Measurements from ENCODE around the gene SRSF12. TPM values are rescaled to one million over a fixed set of nuclear protein-coding genes. Genes with fewer than 3 reads are reported as not detected.

Gene SRSF12
- total RNA-seq, 6 experiments from 2014 or later: 0.22 to 0.78 (median 0.40) TPM; not detected in 2

DNA sequence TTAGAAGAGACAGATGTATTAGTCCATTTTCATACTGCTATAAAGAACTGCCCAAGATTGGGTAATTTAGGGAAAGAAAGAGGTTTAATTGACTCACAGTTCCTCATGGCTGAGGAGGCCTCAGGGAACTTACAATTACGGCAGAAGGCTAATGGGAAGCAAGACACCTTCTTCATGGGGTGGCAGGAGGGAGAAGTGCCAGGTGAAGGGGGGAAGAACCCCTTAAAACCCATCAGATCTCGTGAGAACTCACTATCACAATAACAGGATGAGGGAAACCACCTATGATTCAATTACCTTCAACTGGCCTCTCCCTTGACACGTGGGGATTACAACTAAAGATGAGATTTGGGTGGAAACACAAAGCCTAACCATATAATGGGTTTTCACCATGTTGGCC lies 66.2 kb downstream of the SRSF12 start:
- DNase-seq (no peak), ATAC-seq (no peak)
- intact Hi-C loops (cut with DNase I): no loop called here
- Histone ChIP-seq H3K27me3 (no peaks in the 10 kb centered on the region), H3K4me3 (no peak overlapping the region), H3K9me3 (no peaks in the 10 kb centered on the region), H3K27ac (no peak overlapping the region), H3K4me1 (peaks cover 0 to 14% (median 6%) of the 10 kb centered on the region in 4 donors), H3K36me3 (no peaks in the 10 kb centered on the region)
- TF ChIP-seq POLR2A (IDR thresholded peaks at IDR 0.05): no peak
- TF ChIP-seq, protein P1, sequence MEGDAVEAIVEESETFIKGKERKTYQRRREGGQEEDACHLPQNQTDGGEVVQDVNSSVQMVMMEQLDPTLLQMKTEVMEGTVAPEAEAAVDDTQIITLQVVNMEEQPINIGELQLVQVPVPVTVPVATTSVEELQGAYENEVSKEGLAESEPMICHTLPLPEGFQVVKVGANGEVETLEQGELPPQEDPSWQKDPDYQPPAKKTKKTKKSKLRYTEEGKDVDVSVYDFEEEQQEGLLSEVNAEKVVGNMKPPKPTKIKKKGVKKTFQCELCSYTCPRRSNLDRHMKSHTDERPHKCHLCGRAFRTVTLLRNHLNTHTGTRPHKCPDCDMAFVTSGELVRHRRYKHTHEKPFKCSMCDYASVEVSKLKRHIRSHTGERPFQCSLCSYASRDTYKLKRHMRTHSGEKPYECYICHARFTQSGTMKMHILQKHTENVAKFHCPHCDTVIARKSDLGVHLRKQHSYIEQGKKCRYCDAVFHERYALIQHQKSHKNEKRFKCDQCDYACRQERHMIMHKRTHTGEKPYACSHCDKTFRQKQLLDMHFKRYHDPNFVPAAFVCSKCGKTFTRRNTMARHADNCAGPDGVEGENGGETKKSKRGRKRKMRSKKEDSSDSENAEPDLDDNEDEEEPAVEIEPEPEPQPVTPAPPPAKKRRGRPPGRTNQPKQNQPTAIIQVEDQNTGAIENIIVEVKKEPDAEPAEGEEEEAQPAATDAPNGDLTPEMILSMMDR (IDR thresholded peaks at IDR 0.05): no peak
- 72% methylated on average over 3 of the region's 3 CpGs for WGBS (ENCODE audit: insufficient coverage, low coverage, low lambda C conversion rate, missing lambda C conversion rate)

DNA sequence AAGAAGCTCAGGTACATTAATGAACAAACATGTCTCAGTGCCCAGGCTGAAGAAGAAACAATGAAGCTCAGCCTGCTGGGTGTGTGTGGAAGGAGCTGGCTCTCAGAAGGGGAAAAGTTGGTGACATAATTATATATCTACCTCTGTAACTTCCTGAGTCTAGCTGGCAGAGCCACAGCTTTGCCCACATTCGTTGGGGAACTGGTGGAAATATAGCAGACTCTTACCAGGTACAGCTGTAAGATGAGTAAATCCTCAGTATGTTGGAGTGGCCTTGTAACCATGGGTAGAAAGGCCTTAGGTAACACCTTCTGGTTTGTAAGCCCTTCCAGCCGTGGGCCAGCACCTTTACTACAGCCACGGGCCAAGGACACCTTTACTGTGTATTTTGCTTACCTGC lies 67.2 kb downstream of the SRSF12 start:
- intact Hi-C loops (cut with DNase I): no loop called here
- ATAC-seq (peak; percentile 41 to 74 (median 52)), DNase-seq (no peak)
- no peak for TF ChIP-seq POLR2A (IDR thresholded peaks at IDR 0.05)
- TF ChIP-seq, protein P1 (IDR thresholded peaks at IDR 0.05): no peak
- no peaks in the 10 kb centered on the region for H3K36me3 ChIP-seq
- no peaks in the 10 kb centered on the region for H3K9me3 ChIP-seq
- H3K27ac ChIP-seq: peak overlapping the region; percentile 49 to 77 (median 71)
- H3K4me3 ChIP-seq: no peak overlapping the region
- no peaks in the 10 kb centered on the region for H3K27me3 ChIP-seq
- peaks cover 0 to 14% (median 6%) of the 10 kb centered on the region in 4 donors for H3K4me1 ChIP-seq
- 20% methylated on average over 2 of the region's 3 CpGs for WGBS (ENCODE audit: insufficient coverage, low coverage, low lambda C conversion rate, missing lambda C conversion rate)

DNA sequence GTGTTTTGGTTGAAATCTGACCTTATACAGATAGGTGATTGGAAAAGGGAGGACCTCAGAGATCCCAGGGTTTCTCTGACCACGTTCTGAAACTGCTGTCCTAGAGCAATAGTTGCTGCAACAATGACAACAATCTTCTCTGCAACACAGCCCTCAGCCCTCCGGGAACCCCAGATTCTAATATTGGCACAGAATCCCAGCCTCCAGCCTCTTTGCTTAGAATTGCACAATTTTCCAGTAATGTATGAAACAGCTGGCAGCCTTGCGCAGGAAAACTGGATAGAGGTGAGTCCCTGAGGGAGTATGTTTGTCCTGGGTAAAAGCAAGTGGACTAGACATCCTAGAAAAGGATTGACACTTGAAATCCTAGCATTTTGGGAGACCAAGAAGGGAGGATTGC lies 67.7 kb downstream of the SRSF12 start:
- H3K9me3 ChIP-seq: no peaks in the 10 kb centered on the region
- intact Hi-C loops (cut with DNase I): no loop called here
- H3K4me1 ChIP-seq: peaks cover 0 to 14% (median 6%) of the 10 kb centered on the region in 4 donors
- 23% methylated on average over 3 of the region's 3 CpGs for WGBS (ENCODE audit: insufficient coverage, low coverage, low lambda C conversion rate, missing lambda C conversion rate)
- peak; percentile 90 to 96 (median 93) for ATAC-seq
- no peak overlapping the region for H3K4me3 ChIP-seq
- no peaks in the 10 kb centered on the region for H3K27me3 ChIP-seq
- TF ChIP-seq, protein P1 (IDR thresholded peaks at IDR 0.05): no peak
- peak; percentile 52 for TF ChIP-seq POLR2A (IDR thresholded peaks at IDR 0.05)
- peak overlapping the region; percentile 49 to 77 (median 71) for H3K27ac ChIP-seq
- peak in 2 of 3 donors; percentile 39 to 73 for DNase-seq
- no peaks in the 10 kb centered on the region for H3K36me3 ChIP-seq

DNA sequence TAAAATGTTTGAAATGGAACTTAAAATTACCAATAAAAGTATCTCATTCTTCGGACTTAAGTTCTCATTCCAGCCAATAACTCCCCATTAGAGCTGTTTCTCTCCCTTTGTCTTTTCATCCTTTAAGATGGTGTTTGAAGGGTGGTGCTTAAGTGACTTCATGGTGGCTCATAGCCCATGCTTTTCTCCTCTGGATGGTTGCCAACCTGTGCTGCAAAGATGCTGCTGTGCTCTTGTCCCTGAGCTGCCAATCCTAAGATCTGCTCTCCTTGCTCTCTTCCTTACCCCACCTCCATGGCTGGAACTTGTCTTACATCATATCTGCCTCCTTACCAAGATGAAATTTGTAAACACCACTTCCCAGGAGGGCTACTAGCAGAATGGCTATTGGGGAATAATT lies 68.9 kb downstream of the SRSF12 start:
- DNase-seq (no peak), ATAC-seq (no peak)
- intact Hi-C loops (cut with DNase I): no loop called here
- Histone ChIP-seq H3K27ac (no peak overlapping the region), H3K27me3 (no peaks in the 10 kb centered on the region), H3K4me3 (no peak overlapping the region), H3K9me3 (no peaks in the 10 kb centered on the region), H3K36me3 (no peaks in the 10 kb centered on the region), H3K4me1 (peaks cover 0 to 14% (median 6%) of the 10 kb centered on the region in 4 donors)
- WGBS (ENCODE audit: insufficient coverage, low coverage, low lambda C conversion rate, missing lambda C conversion rate): 75% methylated on average over 1 of the region's 1 CpG
- TF ChIP-seq, protein P1 (IDR thresholded peaks at IDR 0.05): no peak
- no peak for TF ChIP-seq POLR2A (IDR thresholded peaks at IDR 0.05)

All from right lobe of liver (tissue), 6 donors.